ENCODE data around the gene BRD7. TPM values are rescaled to one million over a fixed set of nuclear protein-coding genes. Genes with fewer than 3 reads are reported as not detected.
A peak's percentile ranks its signal among the peaks of the same experiment; 100 is the strongest.

BRD7 gene
- total RNA-seq, 2 donors from 2014 or later, result 21.8 to 32.6 TPM

GRCh38 chr16:50407351-50407750 lies 38.6 kb upstream of the BRD7 start:
- Histone ChIP-seq H3K4me1 (no peaks in the 10 kb centered on the region), H3K9me3 (no peaks in the 10 kb centered on the region), H3K4me3 (no peak overlapping the region), H3K27me3 (no peaks in the 10 kb centered on the region), H3K36me3 (replicated peaks in 1 of 2; ENCODE audit: insufficient read depth in 1 of 2, low read depth in 2 of 2) (no peaks in the 10 kb centered on the region), H3K27ac (no peak overlapping the region)
- intact Hi-C loops (cut with DNase I), result no loop called here
- TF ChIP-seq, protein P1, sequence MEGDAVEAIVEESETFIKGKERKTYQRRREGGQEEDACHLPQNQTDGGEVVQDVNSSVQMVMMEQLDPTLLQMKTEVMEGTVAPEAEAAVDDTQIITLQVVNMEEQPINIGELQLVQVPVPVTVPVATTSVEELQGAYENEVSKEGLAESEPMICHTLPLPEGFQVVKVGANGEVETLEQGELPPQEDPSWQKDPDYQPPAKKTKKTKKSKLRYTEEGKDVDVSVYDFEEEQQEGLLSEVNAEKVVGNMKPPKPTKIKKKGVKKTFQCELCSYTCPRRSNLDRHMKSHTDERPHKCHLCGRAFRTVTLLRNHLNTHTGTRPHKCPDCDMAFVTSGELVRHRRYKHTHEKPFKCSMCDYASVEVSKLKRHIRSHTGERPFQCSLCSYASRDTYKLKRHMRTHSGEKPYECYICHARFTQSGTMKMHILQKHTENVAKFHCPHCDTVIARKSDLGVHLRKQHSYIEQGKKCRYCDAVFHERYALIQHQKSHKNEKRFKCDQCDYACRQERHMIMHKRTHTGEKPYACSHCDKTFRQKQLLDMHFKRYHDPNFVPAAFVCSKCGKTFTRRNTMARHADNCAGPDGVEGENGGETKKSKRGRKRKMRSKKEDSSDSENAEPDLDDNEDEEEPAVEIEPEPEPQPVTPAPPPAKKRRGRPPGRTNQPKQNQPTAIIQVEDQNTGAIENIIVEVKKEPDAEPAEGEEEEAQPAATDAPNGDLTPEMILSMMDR (IDR thresholded peaks at IDR 0.05), result no peak
- no peak for TF ChIP-seq POLR2A (IDR thresholded peaks at IDR 0.05)
- WGBS, 2 donors, result 73 to 77% methylated on average over 4 to 5 of the region's 5 CpGs
- no peak for ATAC-seq
- no peak for DNase-seq

GRCh38 chr16:50403491-50403890 lies 34.7 kb upstream of the BRD7 start:
- no peak overlapping the region for H3K27ac ChIP-seq
- DNase-seq (peak in 2 of 4 donors; percentile 42 to 49), ATAC-seq (no peak)
- no peaks in the 10 kb centered on the region for H3K27me3 ChIP-seq
- H3K36me3 ChIP-seq (replicated peaks in 1 of 2; ENCODE audit: insufficient read depth in 1 of 2, low read depth in 2 of 2), result no peaks in the 10 kb centered on the region
- H3K4me1 ChIP-seq, result peaks cover 11% of the 10 kb centered on the region
- H3K4me3 ChIP-seq, result no peak overlapping the region
- intact Hi-C loops (cut with DNase I), result no loop called here
- TF ChIP-seq POLR2A (IDR thresholded peaks at IDR 0.05), result no peak
- TF ChIP-seq, protein P1 (IDR thresholded peaks at IDR 0.05), result no peak
- 66 to 78% methylated on average over 12 of the region's 12 CpGs for whole genome bisulfite sequencing, 2 donors
- H3K9me3 ChIP-seq, result no peaks in the 10 kb centered on the region

DNA sequence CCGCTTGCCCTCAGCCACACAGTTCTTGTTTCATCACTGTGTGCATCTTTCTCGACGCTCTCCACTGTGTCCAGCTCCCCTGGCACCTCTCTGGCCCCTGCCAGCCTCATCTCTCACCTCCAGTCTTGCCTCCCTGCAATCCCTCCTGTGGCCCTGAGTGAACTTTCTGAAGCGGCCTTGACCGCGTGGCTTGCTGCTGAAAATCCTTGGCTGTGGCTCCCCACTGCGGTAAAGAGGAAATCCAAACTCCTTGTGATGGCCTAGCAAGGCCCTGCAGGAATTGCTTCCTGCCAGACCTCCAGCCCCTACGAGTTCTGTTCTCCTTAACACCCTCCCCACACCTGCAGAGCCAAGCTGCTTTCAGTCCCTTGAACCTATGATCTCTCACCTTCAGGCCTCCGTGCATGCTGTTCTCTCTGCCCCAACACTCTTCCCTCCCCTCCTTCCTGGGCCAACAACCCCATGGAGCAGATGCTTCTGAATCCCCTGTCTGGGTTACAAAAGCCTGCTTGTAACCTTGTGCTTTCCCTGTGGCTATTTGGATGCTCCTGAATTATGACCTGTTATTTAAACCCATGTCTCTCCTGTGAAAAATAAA lies 33.6 kb upstream of the BRD7 start:
- intact Hi-C loops (cut with DNase I), result no loop called here
- Histone ChIP-seq H3K4me3 (no peak overlapping the region), H3K27ac (no peak overlapping the region), H3K36me3 (replicated peaks in 1 of 2; ENCODE audit: insufficient read depth in 1 of 2, low read depth in 2 of 2) (no peaks in the 10 kb centered on the region), H3K4me1 (peaks cover 11% of the 10 kb centered on the region), H3K9me3 (no peaks in the 10 kb centered on the region), H3K27me3 (no peaks in the 10 kb centered on the region)
- ATAC-seq (no peak), DNase-seq (no peak)
- TF ChIP-seq POLR2A (IDR thresholded peaks at IDR 0.05), result no peak
- 79 to 81% methylated on average over 9 of the region's 9 CpGs for WGBS, 2 donors

- H3K27me3 ChIP-seq, result no peaks in the 10 kb centered on the region
- TF ChIP-seq, protein P1 (IDR thresholded peaks at IDR 0.05), result no peak
- TF ChIP-seq POLR2A (IDR thresholded peaks at IDR 0.05), result no peak
- DNase-seq (no peak), ATAC-seq (no peak)
- intact Hi-C loops (cut with DNase I), result no loop called here
- H3K4me1 ChIP-seq, result peaks cover 11% of the 10 kb centered on the region
- H3K27ac ChIP-seq, result no peak overlapping the region
- no peak overlapping the region for H3K4me3 ChIP-seq
- WGBS, 2 donors, result 88 to 96% methylated on average over 1 to 5 of the region's 5 CpGs
- no peaks in the 10 kb centered on the region for H3K9me3 ChIP-seq
- H3K36me3 ChIP-seq (replicated peaks in 1 of 2; ENCODE audit: insufficient read depth in 1 of 2, low read depth in 2 of 2), result no peaks in the 10 kb centered on the region
Measured at GRCh38 chr16:50401355-50401754, 32.6 kb upstream of the BRD7 start.

DNA sequence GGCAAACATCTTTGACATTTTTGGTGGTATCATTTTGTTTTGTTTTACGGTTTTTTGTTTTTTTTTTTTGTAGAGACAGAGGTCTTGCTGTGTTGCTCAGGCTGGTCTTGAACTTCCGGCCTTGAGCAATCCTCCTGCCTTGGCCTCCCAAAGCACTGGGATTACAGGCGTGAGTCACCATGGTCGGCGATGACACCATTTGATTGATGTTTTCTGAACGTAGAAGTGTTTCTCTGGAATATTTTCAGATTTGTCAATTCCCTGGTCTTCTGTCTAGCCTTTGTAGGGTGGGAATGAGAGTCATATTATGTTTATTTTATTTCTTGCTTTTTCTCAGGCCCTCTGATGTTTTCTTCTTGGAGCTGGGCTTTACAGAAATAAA lies 32.2 kb upstream of the BRD7 start:
- H3K27me3 ChIP-seq, result no peaks in the 10 kb centered on the region
- H3K9me3 ChIP-seq, result no peaks in the 10 kb centered on the region
- peak overlapping the region in 1 of 4 donors; percentile 43 for H3K27ac ChIP-seq
- H3K4me3 ChIP-seq, result no peak overlapping the region
- ATAC-seq, result no peak
- 84 to 85% methylated on average over 6 of the region's 6 CpGs for WGBS, 2 donors
- intact Hi-C loops (cut with DNase I), result no loop called here
- H3K4me1 ChIP-seq, result peaks cover 11% of the 10 kb centered on the region
- no peak for DNase-seq
- H3K36me3 ChIP-seq (replicated peaks in 1 of 2; ENCODE audit: insufficient read depth in 1 of 2, low read depth in 2 of 2), result no peaks in the 10 kb centered on the region
- TF ChIP-seq POLR2A (IDR thresholded peaks at IDR 0.05), result no peak
- TF ChIP-seq, protein P1 (IDR thresholded peaks at IDR 0.05), result no peak
